GM19099 (cell line): ENCODE measurements around the gene SPHK2.

Source experiments
- POLR2A ChIP-seq: IDR thresholded peaks from 3 replicates; pipeline ENCODE4 v1.6.1; 2011; ENCODE audit warnings: low read depth; ENCODE audit not compliant: insufficient read length; ENCODE audit errors: extremely low read depth

SPHK2 gene

DNA sequence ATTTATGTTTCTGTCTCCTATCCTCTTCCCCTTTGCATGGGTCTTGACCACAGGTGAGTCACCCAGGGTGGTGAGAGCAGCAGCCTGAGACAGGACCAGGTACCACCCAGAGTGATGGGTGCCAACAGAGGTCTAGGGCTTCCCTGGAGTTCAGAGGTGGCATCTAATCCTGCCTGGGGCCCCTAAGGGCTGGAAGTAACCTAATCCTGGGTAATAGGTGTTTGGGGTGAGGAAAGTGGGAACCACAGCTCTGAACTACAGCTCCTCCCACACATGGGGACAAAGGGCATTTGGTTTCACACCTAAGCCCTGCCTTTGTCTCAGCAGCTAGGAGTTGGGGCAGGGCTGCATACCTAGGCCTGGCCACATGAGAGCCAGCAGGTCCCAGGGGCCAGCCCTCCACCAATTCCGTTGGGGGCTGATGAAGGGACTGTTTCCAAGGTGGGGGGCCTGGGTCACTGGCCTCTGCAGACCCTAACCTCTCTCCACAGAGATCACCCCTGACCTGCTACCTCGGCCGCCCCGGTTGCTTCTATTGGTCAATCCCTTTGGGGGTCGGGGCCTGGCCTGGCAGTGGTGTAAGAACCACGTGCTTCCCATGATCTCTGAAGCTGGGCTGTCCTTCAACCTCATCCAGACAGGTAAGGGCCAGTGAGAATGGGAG, 8.0 kb downstream of the SPHK2 start:
- no peak for TF ChIP-seq POLR2A

DNA sequence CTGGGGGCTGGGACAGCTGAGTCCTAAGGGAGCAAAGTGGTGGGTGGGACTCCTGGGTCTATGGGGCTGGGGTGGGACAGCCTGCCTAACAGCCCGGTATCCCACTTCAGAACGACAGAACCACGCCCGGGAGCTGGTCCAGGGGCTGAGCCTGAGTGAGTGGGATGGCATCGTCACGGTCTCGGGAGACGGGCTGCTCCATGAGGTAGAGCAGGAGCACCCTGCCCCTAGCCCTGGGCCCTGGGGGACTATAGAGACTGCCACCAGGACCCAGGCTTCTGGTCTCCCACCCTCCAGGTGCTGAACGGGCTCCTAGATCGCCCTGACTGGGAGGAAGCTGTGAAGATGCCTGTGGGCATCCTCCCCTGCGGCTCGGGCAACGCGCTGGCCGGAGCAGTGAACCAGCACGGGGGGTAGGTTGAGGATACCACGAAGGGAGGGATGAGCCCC, 8.6 kb downstream of the SPHK2 start:
- no peak for TF ChIP-seq POLR2A

DNA sequence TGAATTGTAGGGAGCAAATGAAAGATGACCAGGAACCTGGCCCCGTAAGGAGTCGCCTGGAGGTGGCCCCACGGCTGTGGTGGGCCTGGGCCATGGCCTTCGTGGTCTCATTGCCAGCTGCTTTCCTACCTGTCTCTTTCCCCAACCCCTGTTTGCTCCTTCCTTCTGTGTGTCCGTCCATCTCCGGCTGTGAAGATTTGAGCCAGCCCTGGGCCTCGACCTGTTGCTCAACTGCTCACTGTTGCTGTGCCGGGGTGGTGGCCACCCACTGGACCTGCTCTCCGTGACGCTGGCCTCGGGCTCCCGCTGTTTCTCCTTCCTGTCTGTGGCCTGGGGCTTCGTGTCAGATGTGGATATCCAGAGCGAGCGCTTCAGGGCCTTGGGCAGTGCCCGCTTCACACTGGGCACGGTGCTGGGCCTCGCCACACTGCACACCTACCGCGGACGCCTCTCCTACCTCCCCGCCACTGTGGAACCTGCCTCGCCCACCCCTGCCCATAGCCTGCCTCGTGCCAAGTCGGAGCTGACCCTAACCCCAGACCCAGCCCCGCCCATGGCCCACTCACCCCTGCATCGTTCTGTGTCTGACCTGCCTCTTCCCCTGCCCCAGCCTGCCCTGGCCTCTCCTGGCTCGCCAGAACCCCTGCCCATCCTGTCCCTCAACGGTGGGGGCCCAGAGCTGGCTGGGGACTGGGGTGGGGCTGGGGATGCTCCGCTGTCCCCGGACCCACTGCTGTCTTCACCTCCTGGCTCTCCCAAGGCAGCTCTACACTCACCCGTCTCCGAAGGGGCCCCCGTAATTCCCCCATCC, 9.4 kb downstream of the SPHK2 start:
- no peak for TF ChIP-seq POLR2A

DNA sequence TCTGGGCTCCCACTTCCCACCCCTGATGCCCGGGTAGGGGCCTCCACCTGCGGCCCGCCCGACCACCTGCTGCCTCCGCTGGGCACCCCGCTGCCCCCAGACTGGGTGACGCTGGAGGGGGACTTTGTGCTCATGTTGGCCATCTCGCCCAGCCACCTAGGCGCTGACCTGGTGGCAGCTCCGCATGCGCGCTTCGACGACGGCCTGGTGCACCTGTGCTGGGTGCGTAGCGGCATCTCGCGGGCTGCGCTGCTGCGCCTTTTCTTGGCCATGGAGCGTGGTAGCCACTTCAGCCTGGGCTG, 9.9 kb downstream of the SPHK2 start:
- no peak for TF ChIP-seq POLR2A

- TF ChIP-seq POLR2A: no peak
These were observed 10.4 kb downstream of the SPHK2 start for GRCh38 chr19:48629599-48630295.

DNA sequence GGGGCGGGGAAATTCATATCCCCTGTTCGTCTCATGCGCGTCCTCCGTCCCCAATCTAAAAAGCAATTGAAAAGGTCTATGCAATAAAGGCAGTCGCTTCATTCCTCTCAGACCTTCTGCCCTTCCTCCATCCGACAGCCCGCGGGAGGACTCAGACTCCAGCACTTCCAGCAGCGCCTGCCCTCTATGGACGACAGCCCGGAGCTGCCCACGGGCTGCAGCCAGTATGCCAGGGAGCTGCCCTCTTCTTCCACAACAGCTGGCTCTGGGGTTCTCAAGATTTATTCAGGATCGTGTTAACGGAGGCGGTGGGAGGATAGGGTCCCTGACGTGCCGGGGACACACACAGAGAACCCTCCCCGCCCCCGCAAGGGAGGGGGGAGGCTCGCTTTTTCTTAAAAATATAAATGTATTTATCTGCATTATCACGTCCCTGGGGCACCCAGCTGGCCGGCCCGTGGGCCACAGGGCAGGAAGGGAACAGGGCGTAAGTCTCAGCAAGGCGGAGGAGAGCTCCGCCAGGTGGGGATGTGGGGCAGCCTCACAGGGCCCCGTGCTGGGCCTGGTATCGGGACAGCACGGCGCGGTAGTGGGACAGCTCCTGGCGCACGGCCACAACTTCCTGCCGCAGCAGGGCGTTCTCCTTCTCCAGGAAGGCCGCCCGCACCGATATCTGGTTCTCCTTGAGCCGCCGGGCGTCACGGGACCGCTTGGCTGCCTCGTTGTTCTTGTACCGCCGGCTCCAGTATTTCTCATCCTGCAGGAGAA, 11.2 kb downstream of the SPHK2 start:
- TF ChIP-seq POLR2A: no peak

- TF ChIP-seq POLR2A: no peak
These were observed 11.9 kb downstream of the SPHK2 start for GRCh38 chr19:48631225-48631624.

- no peak for TF ChIP-seq POLR2A
These were observed 13.4 kb downstream of the SPHK2 start for GRCh38 chr19:48632692-48633147.

DNA sequence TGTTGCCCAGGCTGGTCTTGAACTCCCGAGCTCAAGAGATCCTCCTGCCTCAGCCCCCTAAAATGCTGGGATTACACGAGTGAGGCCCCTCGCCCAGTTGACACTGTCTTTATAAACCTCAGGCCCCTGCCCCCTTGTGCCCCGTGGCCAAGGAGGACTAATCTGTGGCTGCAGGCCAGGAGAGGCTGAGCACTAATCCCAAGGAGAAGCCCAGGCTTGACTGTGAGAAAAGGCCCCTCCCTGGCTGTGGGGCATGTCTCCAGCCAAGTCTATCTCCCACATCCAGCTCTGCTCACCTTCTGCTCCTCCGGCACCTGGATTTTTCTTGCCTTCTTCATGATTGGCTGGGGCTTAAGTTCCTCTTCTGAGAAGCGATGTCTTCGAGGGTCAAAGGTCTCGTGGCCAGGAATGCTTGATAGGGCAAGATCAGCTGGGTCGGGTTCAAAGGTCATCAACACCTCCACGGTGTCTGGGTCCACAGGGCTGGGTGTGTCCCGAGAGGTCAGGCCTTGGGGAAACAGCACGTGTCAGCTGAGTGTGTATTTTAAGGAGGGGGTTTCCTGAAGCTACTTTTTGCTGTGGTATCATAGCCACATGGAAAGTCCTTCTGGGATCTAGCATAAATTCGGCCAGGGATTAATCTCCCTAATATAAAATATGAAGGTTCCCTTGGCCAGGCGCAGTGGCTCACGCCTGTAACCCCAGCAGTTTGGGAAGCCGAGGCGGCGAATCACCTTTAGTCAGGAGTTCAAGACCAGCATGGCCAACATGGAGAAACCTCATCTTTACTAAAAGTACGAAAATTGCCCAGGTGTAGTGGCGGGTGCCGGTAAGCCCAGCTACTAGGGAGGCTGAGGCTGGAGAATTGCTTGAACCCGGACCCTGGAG, 14.1 kb downstream of the SPHK2 start:
- no peak for TF ChIP-seq POLR2A

GRCh38 chr19:48634036-48634342, 14.7 kb downstream of the SPHK2 start:
- TF ChIP-seq POLR2A: no peak

DNA sequence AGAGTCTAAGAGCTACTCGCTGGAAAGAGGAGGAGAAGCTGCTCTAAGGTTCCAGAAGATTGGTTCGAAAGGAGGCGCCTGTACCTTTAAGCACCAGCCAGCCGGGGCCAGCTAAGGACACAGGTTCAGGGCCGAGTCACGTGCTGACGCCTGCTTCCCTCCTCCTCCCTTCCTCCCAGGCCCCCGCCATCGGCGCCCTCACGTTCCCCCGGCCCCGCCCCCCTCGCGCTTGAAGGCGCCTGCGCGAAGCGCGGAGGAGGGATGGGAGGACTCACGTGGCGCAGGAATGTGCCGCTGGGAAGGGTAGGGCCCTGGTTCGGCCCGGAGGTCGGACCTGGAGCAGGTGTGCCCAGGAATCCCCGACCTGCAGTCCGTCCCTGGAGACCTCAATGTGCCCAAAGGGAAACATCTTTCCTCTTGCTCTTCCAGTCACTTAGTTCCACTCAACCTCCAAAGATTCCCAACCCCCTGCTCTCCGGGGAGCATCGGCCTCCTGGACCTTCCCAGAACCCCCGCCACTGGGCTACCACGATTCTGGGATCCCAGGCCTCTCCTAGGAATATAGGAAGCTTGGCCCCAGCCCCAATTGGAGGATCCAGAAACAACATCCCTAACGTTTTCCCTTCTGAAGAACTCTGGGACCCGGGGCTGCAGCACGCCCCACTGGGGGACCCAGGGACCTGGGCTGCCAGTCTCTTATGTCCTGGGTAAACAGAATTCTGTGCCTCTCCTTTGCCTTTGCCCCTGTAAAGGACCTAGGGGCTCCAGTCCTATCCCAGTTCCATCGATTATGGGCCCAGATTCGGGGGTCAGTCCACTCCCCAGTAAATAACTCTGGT, 15.3 kb downstream of the SPHK2 start:
- TF ChIP-seq POLR2A: peak; percentile 62

GRCh38 chr19:48635263-48635965, 16.1 kb downstream of the SPHK2 start:
- TF ChIP-seq POLR2A: peak; percentile 52

DNA sequence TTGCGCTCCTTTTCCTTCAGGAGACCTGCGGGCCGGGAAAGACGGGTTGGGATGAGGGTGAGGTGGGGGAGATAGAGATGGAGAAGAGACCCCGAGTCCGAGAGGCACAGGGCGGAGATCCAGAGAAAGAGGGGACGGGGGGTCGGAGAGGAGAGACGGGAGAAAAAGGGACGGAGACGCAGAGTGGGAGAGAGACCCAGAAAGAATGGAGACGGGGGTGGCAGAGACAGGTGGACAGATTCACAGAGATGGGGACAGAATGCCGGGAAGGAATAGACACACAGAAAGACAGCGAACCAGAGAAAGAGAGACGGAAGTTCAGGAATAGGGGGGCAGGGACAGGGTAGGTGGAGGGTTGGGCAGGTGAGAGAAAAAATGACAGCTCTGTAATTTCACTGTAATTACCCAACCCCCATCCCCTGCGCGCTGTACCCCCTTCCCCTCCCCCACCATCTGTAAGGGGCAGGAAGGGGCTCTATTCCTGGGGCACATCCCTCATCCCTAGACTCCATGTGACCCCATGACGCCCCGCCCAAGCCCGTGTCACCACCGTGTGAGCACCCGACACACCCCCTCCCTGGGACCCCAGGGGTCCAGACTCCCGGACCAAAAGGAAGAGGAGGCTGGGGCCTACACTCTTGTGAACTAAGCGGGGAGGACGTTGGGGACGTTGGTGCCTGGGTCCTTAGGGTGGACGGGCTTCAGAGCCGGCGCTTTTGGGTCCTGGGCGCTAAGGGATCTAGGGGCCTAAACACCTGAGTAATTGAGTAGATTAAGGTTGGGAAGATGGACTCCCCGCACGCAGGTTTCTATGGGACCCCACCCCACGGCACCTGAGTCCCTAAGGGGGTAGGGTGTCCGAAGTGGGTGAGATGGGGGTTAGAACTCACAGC, 16.9 kb downstream of the SPHK2 start:
- no peak for TF ChIP-seq POLR2A
